A673 (cell line): Measurements from ENCODE around the gene OR1S1. TPM values are rescaled to one million over a fixed set of nuclear protein-coding genes. Genes with fewer than 3 reads are reported as not detected.

Source experiments
- BruUV-seq: library from RNA; stranded (reverse); fragments of 400-500 nt; replicated peaks from 2 replicates; lab custom pipeline; 2021; lab: Mats Ljungman, UMichigan
- CTCF ChIA-PET: fragments of 300-600 bp; sonication (Branson Sonifier 250); formaldehyde crosslinking; loops from one replicate; lab custom pipeline; 2022; ENCODE audit warnings: antibody characterized with exemption; lab: Charles Lee
- POLR2A ChIA-PET: fragments of 300-600 bp; sonication (Branson Sonifier 250); formaldehyde crosslinking; loops from one replicate; lab custom pipeline; 2022; ENCODE audit warnings: antibody characterized with exemption; ENCODE audit not compliant: low non-redundant PET; lab: Charles Lee
- DNase-seq: peaks from one replicate; pipeline ENCODE4 v3.0.0-alpha.2; 2015; ENCODE audit warnings: low spot score
- H3K27ac ChIP-seq: fragments of 200-600 bp; sonication (generic); 2 replicates; pipeline ENCODE4 v1.5.1; 2016; ENCODE audit warnings: mixed run types, low read depth, mild to moderate bottlenecking, mixed read lengths, antibody characterized with exemption, low read length; ENCODE audit not compliant: poor library complexity, severe bottlenecking
- H3K27me3 ChIP-seq: fragments of 200-600 bp; sonication (generic); replicated peaks from 2 replicates; pipeline ENCODE4 v1.6.1; 2017; ENCODE audit warnings: mixed run types, low read depth, mild to moderate bottlenecking, mixed read lengths, antibody characterized with exemption, low read length; ENCODE audit not compliant: insufficient read depth, poor library complexity
- H3K36me3 ChIP-seq: fragments of 200-600 bp; sonication (generic); 2 replicates; pipeline ENCODE4 v1.6.1; 2016; ENCODE audit warnings: mixed run types, mild to moderate bottlenecking, mixed read lengths, antibody characterized with exemption, low read length; ENCODE audit not compliant: insufficient read depth, poor library complexity, severe bottlenecking
- H3K4me1 ChIP-seq: fragments of 200-600 bp; sonication (generic); 2 replicates; pipeline ENCODE4 v1.6.1; 2017; ENCODE audit warnings: mixed run types, mild to moderate bottlenecking, mixed read lengths, antibody characterized with exemption, low read length; ENCODE audit not compliant: insufficient read depth, poor library complexity, severe bottlenecking
- H3K4me3 ChIP-seq: fragments of 200-600 bp; sonication (generic); 2 replicates; pipeline ENCODE4 v1.5.1; 2016; ENCODE audit warnings: low read depth, mixed run types, mild to moderate bottlenecking, mixed read lengths, low read length; ENCODE audit not compliant: poor library complexity, severe bottlenecking
- H3K9me3 ChIP-seq: fragments of 200-600 bp; sonication (generic); 2 replicates; pipeline ENCODE4 v1.6.1; 2016; ENCODE audit warnings: mixed run types, low read depth, mild to moderate bottlenecking, mixed read lengths, antibody characterized with exemption, low read length; ENCODE audit not compliant: poor library complexity, severe bottlenecking
- CTCF ChIP-seq: fragments of 300-800, 200-600 bp; sonication (generic); conservative IDR thresholded peaks from 2 replicates; pipeline ENCODE4 v1.5.1; 2017; ENCODE audit warnings: low read depth, mild to moderate bottlenecking, antibody characterized with exemption, low read length, moderate library complexity, mixed read lengths
- EZH2 ChIP-seq: fragments of 200-600 bp; sonication (generic); IDR thresholded peaks from 2 replicates; pipeline ENCODE4 v1.6.1; 2017; ENCODE audit warnings: borderline replicate concordance, low read depth, mild to moderate bottlenecking, mixed read lengths, antibody characterized with exemption, low read length; ENCODE audit not compliant: poor library complexity, severe bottlenecking
- intact Hi-C: fragments of 100-400 bp; cut with micrococcal nuclease; formaldehyde crosslinking; loops from one replicate; pipeline ENCODE4 v1.10.0; 2022; ENCODE audit not compliant: unreplicated experiment
- total RNA-seq: library from RNA; stranded (reverse); gene quantifications from 2 replicates; pipeline ENCODE4 v1.2.3, GENCODE V29; 2021

OR1S1 gene
- total RNA-seq, 1 experiment from 2014 or later, result not detected

GRCh38 chr11:58259983-58260382 lies 47.5 kb downstream of the OR1S1 start:
- Histone ChIP-seq H3K9me3 (no peaks in the 10 kb centered on the region), H3K27me3 (peaks cover 4% of the 10 kb centered on the region), H3K4me1 (no peaks in the 10 kb centered on the region), H3K27ac (no peak overlapping the region), H3K4me3 (no peak overlapping the region), H3K36me3 (no peaks in the 10 kb centered on the region)
- intact Hi-C loops, result no loop called here
- TF ChIP-seq CTCF, result no peak
- TF ChIP-seq EZH2, result no peak
- POLR2A ChIA-PET, result no interaction called here
- no TSS peak for BruUV-seq
- CTCF ChIA-PET, result no interaction called here
- DNase-seq, result no peak

Other genes starting within 250 kb of the OR1S1 start
- gene OR9Q1, start 188.8 kb upstream of the OR1S1 start, total RNA-seq, result not detected in 2 replicates
- gene OR6Q1, start 181.8 kb upstream of the OR1S1 start, total RNA-seq, result not detected in 2 replicates
- gene OR9I1, start 87.2 kb upstream of the OR1S1 start, total RNA-seq, result not detected in 2 replicates
- not detected in 2 replicates for gene OR9Q2, start 23.6 kb upstream of the OR1S1 start, total RNA-seq
- gene OR1S2, start 8.6 kb upstream of the OR1S1 start, total RNA-seq, result not detected in 2 replicates
- gene OR10Q1, start 16.2 kb downstream of the OR1S1 start, total RNA-seq, result not detected in 2 replicates
- not detected in 2 replicates for gene OR10W1, start 55.5 kb downstream of the OR1S1 start, total RNA-seq
- gene OR5B17, start 146.3 kb downstream of the OR1S1 start, total RNA-seq, result not detected in 2 replicates
- gene OR5B3, start 194.2 kb downstream of the OR1S1 start, total RNA-seq, result not detected in 2 replicates
- gene OR5B2, start 215.4 kb downstream of the OR1S1 start, total RNA-seq, result not detected in 2 replicates
- gene OR5B12, start 229.5 kb downstream of the OR1S1 start, total RNA-seq, result not detected in 2 replicates